HFF-Myc (cell line): ENCODE measurements around the gene CAMK4.

Experiments
- DNase-seq: peaks from one replicate; pipeline ENCODE4 v3.0.0-alpha.2; 2011; ENCODE audit warnings: low read depth; ENCODE audit errors: extremely low read depth
- H3K4me3 ChIP-seq: replicated peaks from 2 replicates; pipeline ENCODE4 v1.5.1; 2011; ENCODE audit warnings: low read depth, mild to moderate bottlenecking, control low read depth, low read length
- CTCF ChIP-seq: IDR thresholded peaks from 2 replicates; pipeline ENCODE4 v1.5.1; 2012; ENCODE audit warnings: mild to moderate bottlenecking, low read depth, low read length, control low read depth; ENCODE audit errors: missing control alignments

The CAMK4 gene

DNA sequence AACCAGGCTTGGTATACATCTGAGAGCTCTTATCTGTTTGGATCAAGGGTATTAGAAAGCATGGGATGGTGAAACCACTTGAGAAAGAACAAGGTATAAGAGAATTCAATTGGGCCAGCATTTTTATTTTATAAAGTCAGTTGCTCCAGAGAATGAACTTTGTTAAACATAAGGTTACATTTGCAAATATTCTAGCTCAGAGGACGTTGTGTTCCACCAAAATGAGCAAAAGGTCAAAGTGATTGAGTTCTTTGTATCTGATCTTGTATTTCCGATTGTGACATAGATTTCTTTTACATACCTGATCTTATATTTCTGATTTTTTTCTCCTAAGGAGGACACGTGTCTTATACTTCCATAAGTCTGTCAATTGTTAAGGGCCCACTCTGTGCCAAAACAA lies 296.7 kb downstream of the CAMK4 start:
- no peak overlapping the region for H3K4me3 ChIP-seq
- TF ChIP-seq CTCF: no peak
- DNase-seq: no peak

- no peak overlapping the region for H3K4me3 ChIP-seq
- no peak for DNase-seq
- no peak for TF ChIP-seq CTCF
Measured at GRCh38 chr5:111528056-111528455, 303.9 kb downstream of the CAMK4 start.

GRCh38 chr5:111530298-111530740 lies 306.1 kb downstream of the CAMK4 start:
- H3K4me3 ChIP-seq: no peak overlapping the region
- DNase-seq: no peak
- no peak for TF ChIP-seq CTCF

GRCh38 chr5:111532886-111533582 lies 308.9 kb downstream of the CAMK4 start:
- no peak for TF ChIP-seq CTCF
- no peak overlapping the region for H3K4me3 ChIP-seq
- DNase-seq: no peak

DNA sequence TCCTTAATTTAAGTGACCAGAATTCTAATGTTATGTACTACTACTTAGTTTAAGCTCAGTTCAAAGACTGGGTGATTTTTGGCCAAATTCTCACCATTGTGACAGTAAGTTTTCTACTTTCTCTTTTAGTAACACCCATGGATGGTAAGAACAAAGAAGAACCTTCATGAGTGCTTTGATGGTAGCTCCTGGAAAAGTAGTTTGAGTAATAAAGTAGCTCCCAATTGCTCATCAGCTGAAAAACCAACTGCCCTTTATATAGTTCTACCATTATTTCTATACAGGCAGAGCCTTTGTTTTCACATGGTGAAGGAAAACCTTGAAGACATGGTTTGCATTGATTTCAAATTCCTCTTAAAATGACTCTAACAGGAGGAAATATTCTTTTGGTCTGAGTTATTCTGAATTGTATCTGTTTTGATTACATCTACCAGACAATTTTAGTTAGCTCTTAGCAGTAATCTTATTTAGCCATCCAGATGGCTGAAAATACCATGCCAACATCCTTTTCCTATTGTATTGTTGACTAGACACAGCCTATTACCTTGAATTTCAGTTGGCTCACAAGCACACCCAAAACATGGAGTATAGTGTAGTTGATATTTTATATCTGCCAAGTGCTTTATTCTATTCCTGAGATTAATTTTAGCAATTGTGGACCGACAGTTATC lies 311.8 kb downstream of the CAMK4 start:
- no peak for DNase-seq
- TF ChIP-seq CTCF: no peak
- no peak overlapping the region for H3K4me3 ChIP-seq

- H3K4me3 ChIP-seq: no peak overlapping the region
- no peak for TF ChIP-seq CTCF
- DNase-seq: no peak
Measured at GRCh38 chr5:111537141-111538024, 313.2 kb downstream of the CAMK4 start.
